Right hindlimb (tissue), 1 donor: Measurements from ENCODE around the gene CRELD2.

Experiments used
- DNase-seq: peaks from one replicate; pipeline ENCODE4 v3.0.0-alpha.2; 2018

CRELD2 gene

GRCh38 chr22:49887702-49888101 is 30.7 kb upstream of the CRELD2 start:
- no peak for DNase-seq

- no peak for DNase-seq
Observed at GRCh38 chr22:49889071-49889470, 29.4 kb upstream of the CRELD2 start.

- no peak for DNase-seq
Observed at GRCh38 chr22:49892226-49892899, 26.1 kb upstream of the CRELD2 start.

GRCh38 chr22:49893025-49893424 is 25.4 kb upstream of the CRELD2 start:
- no peak for DNase-seq

- DNase-seq: no peak
Observed at GRCh38 chr22:49894322-49895054, 23.9 kb upstream of the CRELD2 start.

GRCh38 chr22:49896201-49896600 is 22.2 kb upstream of the CRELD2 start:
- DNase-seq: no peak

GRCh38 chr22:49897015-49897684 is 21.3 kb upstream of the CRELD2 start:
- no peak for DNase-seq

GRCh38 chr22:49899530-49899929 is 18.9 kb upstream of the CRELD2 start:
- no peak for DNase-seq

- DNase-seq: no peak
Observed at GRCh38 chr22:49900441-49901230, 17.8 kb upstream of the CRELD2 start.

GRCh38 chr22:49901457-49901856 is 17.0 kb upstream of the CRELD2 start:
- no peak for DNase-seq

GRCh38 chr22:49903322-49904039 is 15.0 kb upstream of the CRELD2 start:
- no peak for DNase-seq

- no peak for DNase-seq
Observed at GRCh38 chr22:49904040-49904369, 14.4 kb upstream of the CRELD2 start.

- no peak for DNase-seq
Observed at GRCh38 chr22:49905465-49905864, 13.0 kb upstream of the CRELD2 start.

- no peak for DNase-seq
Observed at GRCh38 chr22:49906071-49906798, 12.2 kb upstream of the CRELD2 start.

- no peak for DNase-seq
Observed at GRCh38 chr22:49906799-49907290, 11.6 kb upstream of the CRELD2 start.

- no peak for DNase-seq
Observed at GRCh38 chr22:49907807-49908206, 10.6 kb upstream of the CRELD2 start.

GRCh38 chr22:49909476-49910205 is 8.8 kb upstream of the CRELD2 start:
- no peak for DNase-seq

- DNase-seq: no peak
Observed at GRCh38 chr22:49910229-49911155, 7.9 kb upstream of the CRELD2 start.

GRCh38 chr22:49911881-49912625 is 6.4 kb upstream of the CRELD2 start:
- DNase-seq: peak; percentile 11
